Keratinocyte (primary cell): Measurements from ENCODE around the gene NPTXR.

Source experiments
- EZH2 ChIP-seq: IDR thresholded peaks from one replicate; pipeline ENCODE4 v1.6.1; 2012; ENCODE audit warnings: inconsistent platforms, mild to moderate bottlenecking, low read length, moderate library complexity
- TF ChIP-seq, protein P1 (sequence below), 3 experiments: IDR thresholded peaks in 1 of 3; conservative IDR thresholded peaks in 1 of 3; optimal IDR thresholded peaks in 1 of 3; 2 replicates in 2 of 3; 3 replicates in 1 of 3; pipeline versions ENCODE3 to v1.5.1; 2011; ENCODE audit warnings: low read length in 3 of 3, mild to moderate bottlenecking in 3 of 3, moderate library complexity in 2 of 3, control low read depth in 1 of 3, inconsistent platforms in 1 of 3; ENCODE audit not compliant: insufficient read depth in 2 of 3; ENCODE audit errors: extremely low read depth in 1 of 3

GRCh38 chr22:38817196-38817595 lies 26.6 kb downstream of the NPTXR start:
- TF ChIP-seq, protein P1, sequence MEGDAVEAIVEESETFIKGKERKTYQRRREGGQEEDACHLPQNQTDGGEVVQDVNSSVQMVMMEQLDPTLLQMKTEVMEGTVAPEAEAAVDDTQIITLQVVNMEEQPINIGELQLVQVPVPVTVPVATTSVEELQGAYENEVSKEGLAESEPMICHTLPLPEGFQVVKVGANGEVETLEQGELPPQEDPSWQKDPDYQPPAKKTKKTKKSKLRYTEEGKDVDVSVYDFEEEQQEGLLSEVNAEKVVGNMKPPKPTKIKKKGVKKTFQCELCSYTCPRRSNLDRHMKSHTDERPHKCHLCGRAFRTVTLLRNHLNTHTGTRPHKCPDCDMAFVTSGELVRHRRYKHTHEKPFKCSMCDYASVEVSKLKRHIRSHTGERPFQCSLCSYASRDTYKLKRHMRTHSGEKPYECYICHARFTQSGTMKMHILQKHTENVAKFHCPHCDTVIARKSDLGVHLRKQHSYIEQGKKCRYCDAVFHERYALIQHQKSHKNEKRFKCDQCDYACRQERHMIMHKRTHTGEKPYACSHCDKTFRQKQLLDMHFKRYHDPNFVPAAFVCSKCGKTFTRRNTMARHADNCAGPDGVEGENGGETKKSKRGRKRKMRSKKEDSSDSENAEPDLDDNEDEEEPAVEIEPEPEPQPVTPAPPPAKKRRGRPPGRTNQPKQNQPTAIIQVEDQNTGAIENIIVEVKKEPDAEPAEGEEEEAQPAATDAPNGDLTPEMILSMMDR (optimal IDR thresholded peaks at IDR 0.05 in 1 of 3, IDR thresholded peaks at IDR 0.05 in 1 of 3, conservative IDR thresholded peaks at IDR 0.05 in 1 of 3; ENCODE audit: extremely low read depth in 1 of 3, insufficient read depth in 2 of 3, low read length in 3 of 3): no peak
- no peak for TF ChIP-seq EZH2
